ENCODE data around the gene ARPP21. TPM values are rescaled to one million over a fixed set of nuclear protein-coding genes. Genes with fewer than 3 reads are reported as not detected.

The ARPP21 gene
- total RNA-seq, 1 donor from 2014 or later, result 0.63 TPM

GRCh38 chr3:35674451-35675109 lies 35.3 kb downstream of the ARPP21 start:
- ATAC-seq (no peak), DNase-seq (ENCODE audit: low spot score) (no peak)

DNA sequence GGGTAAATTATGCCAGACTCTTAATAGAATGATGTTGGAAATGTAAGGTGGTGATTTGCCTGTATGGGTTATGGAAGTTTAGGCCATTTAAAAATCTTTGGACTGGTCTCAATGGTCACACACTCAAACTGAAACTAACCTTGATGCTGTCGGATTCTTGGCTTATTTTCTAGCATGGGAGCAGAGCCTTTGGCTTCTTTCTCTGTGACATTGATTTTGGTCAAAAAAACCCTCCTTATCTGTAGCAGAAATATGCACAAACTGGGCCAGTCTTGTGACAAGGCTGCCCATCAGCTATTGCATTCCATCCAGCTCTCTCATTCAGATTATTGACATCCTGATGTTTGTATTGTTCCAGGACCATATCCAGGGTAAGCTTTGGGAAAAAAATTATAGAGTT lies 35.9 kb downstream of the ARPP21 start:
- ATAC-seq (peak; percentile 92), DNase-seq (ENCODE audit: low spot score) (peak; percentile 58)

DNA sequence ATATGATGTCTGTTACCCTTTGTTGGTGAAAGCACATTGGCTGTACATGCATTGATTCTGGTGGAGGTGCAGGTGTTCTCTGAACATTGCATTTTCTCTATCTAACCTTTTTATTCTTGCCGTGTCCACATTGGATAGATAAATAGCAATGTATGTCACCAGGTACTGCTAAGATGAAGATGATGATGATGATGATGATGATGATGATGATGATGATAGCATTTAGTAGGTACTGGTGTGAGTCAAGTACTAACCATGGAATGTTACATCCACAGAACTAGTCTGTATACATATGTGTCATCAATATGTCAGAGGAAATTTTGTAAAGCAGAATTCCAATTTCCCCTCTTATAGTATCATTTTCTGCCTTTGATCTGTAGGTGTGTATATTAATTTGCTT lies 36.3 kb downstream of the ARPP21 start:
- DNase-seq (ENCODE audit: low spot score) (no peak), ATAC-seq (no peak)

GRCh38 chr3:35677797-35678196 lies 38.5 kb downstream of the ARPP21 start:
- ATAC-seq, result no peak
- no peak for DNase-seq (ENCODE audit: low spot score)

DNA sequence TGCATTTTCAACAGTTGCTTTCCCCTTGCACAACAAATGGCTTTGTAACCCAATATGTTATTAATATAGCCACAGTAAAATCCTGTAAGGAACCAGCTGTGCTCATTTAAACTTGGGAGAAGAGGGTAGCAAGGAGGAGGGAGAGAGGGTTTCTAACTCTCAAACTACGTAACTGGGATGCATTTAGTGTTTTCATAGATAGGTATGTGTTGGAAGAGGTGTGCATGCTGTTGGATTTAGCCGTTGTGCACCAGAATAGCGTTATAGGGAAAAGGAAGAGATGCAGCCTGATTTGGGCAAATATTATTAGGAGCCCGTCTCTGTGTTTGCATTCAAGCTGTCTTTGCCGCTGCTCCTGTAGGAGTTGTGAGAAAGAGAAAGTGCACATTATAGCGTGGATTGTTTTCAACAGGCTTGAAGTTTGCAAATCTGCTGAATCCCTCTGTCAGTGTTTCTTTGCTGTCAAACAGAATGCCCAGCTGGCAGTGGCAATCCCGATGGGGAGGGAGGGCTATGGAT lies 39.4 kb downstream of the ARPP21 start:
- no peak for DNase-seq (ENCODE audit: low spot score)
- no peak for ATAC-seq

- no peak for DNase-seq (ENCODE audit: low spot score)
- no peak for ATAC-seq
Measured at GRCh38 chr3:35679409-35680080, 40.2 kb downstream of the ARPP21 start.

- ATAC-seq (no peak), DNase-seq (ENCODE audit: low spot score) (no peak)
Measured at GRCh38 chr3:35680866-35681650, 41.7 kb downstream of the ARPP21 start.

DNA sequence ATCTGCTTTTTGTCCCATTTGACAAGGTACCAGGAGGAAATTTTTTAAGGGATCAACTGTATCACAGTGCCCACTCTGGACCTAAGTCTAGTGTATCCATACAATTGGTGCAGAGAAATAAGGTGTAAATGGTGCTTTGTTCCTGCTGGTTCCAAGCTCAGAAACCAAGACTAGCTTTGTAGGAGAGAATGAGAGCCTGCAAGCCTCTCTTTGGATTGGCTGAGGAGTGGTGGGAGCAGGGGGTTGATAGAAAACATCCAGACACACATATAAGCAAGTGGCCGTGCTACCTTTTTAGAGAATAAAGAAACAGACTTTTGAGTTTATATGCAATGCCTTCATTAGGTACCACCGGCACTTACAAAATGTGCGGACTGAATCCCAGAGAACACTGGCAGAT lies 45.8 kb downstream of the ARPP21 start:
- DNase-seq (ENCODE audit: low spot score) (no peak), ATAC-seq (no peak)

DNA sequence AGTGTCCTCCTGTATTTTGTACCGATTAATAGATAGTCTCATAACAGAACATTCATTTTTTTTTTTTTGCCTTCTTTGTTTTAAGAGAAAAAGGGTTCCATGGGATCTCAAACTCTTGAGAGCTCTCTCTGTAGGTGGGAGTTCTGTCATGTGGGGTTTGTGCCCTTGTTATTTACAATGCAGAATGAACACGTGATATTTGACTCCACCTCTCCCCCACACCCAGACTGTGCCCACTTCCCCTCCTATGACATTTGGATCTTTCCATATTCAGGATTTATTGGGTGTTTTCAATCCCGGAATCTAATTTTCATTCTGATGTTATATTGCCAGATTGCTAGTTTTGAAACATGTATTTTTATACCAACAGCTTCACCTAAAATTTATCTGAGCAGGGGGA lies 49.5 kb downstream of the ARPP21 start:
- DNase-seq (ENCODE audit: low spot score) (no peak), ATAC-seq (no peak)

DNA sequence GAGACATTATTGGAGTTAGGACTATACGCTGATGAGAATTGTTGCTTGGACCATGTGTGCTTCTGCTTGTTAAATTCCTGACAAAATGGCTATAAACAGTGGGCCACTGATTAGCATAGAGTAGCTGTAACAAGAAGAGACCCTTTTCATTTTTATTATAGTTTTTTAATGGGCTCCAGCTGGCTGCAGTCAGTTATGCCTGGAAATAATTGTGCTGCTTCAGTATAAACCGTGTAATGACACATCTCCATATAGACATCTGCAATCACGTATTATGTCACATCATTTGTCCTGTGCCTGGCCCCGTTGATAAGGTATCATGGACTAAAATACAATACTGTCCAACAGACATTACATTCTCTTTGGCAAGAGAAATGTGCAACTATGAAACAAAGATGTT lies 50.9 kb downstream of the ARPP21 start:
- ATAC-seq (no peak), DNase-seq (ENCODE audit: low spot score) (no peak)

DNA sequence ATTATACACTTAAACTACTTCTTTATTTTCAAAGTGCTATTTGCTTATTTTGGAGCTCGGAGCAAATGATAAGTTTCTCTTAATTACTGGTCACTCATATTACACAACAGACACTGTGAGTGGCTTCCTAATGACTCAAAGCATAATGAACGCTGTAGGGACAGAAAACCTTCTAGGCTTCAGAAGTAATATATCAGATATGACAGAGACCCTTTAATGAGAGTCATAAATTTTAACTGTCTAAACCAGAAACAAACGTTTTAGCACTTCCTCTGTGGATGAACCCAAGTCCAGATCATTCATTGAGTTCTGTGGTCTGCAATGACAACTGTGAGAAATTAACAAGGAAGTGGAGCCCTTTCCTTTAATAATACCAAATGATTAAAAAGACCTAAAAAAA lies 66.6 kb downstream of the ARPP21 start:
- DNase-seq (ENCODE audit: low spot score) (no peak), ATAC-seq (no peak)

DNA sequence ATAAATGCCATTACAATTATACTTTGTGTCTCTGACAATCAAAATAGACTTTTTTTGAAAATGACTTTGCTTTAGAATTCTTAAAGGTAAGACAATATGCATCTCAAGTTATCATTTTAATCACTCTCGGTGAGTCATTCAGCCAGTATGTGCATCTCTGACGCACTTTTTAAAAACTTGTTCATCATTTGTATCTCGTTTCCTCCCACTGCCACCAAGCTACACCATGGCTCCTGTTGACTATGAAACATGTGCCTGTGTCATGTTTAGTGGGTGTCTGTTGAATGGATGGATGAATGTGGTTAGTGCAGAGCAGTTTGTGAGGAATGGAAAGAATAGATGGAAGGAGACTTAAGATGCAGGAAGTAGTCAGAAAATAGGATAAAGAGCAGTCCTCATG lies 68.6 kb downstream of the ARPP21 start:
- ATAC-seq (no peak), DNase-seq (ENCODE audit: low spot score) (no peak)

- no peak for DNase-seq (ENCODE audit: low spot score)
- no peak for ATAC-seq
Measured at GRCh38 chr3:35708394-35709271, 69.3 kb downstream of the ARPP21 start.

GRCh38 chr3:35709691-35710090 lies 70.4 kb downstream of the ARPP21 start:
- ATAC-seq (no peak), DNase-seq (ENCODE audit: low spot score) (no peak)

DNA sequence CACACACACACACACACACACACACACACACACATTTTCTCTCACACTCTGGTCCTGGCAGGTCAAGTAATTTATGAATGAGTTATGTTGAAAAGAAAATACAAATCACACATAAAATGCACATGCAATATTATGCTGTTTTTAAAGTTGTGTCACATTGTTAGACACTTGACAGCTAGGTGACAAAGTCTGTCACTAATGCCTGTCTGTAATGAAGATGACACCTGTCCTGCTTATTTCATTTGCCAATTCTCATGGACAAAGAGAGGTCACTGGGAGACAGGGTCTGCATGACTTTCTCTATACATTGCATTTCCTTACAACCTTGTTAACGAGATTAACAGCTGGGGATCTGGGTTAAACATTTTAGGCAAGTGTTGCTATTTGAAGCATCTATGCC lies 71.2 kb downstream of the ARPP21 start:
- ATAC-seq (no peak), DNase-seq (ENCODE audit: low spot score) (no peak)

DNA sequence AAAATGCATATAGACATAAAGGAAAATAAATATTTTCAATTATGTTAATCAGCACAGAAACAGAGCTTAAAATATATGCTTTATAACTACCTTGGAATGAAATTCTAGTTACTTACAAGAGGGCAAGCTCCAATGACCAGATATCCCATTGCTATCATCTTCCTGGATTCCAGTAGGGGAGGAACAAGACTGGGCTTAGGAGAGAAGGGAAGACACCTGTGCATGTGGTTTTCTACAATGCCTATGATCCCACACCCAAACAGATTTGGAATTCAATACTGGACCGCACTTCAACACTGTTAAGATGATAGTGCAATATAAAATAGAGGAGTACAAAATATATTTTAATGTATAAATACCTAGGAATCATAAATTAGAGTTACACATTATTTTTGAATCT lies 79.6 kb downstream of the ARPP21 start:
- DNase-seq (ENCODE audit: low spot score) (no peak), ATAC-seq (no peak)

DNA sequence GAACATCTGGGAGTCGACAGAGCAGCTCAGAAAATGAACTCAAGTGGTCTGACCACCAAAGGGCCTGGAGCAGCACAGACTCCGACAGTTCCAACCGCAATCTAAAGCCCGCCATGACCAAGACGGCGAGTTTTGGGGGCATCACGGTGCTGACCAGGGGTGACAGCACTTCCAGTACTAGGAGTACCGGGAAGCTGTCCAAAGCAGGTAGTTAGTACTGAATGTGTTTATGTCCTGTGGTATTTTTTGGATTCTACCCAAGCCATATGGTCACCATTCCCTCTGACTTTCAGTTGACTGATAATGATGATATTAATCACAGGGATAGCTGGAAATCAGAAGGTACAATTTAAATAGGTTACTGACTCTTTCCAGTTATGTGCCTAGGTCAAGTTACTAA lies 82.3 kb downstream of the ARPP21 start:
- DNase-seq (ENCODE audit: low spot score), result no peak
- no peak for ATAC-seq

DNA sequence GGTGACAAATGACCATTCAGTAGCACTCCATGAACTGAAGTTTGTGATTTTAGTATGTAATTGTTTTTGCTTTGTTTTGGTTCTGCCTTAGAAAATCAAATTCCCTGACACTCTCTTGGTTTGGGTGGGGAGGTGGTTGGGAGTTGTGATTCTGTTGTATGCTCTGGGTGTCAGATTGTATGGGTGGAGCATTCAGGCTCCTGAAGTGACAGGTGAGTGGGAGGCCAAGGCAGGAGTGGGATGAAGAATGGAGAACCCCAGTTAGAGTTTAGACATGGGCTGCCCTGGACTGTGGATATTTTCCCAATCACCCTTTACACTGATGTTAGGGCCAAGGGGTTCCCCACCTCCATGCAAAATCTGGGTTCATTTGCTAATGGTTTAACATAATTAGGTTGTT lies 83.6 kb downstream of the ARPP21 start:
- DNase-seq (ENCODE audit: low spot score) (no peak), ATAC-seq (no peak)

GRCh38 chr3:35723480-35724097 lies 84.3 kb downstream of the ARPP21 start:
- DNase-seq (ENCODE audit: low spot score), result no peak
- ATAC-seq, result no peak

DNA sequence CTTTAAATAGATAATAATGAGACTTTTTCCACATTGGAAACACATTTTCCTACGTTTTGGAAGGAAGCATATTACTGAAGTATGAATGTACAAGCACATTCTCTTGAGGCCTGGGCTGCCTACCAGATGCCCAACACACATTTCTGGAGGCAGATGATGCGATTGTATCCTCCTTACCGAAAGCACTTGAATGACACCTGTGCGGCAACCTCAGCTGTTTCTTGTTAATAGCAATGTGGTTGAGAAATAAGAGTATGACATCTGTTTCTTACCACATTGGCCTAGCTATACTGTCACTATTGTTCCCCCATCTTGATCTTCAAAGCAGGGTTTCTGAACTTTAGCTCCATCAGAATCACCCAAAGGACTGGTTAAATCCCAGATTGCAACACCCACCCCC lies 84.8 kb downstream of the ARPP21 start:
- DNase-seq (ENCODE audit: low spot score) (no peak), ATAC-seq (no peak)

GRCh38 chr3:35727179-35727578 lies 87.9 kb downstream of the ARPP21 start:
- ATAC-seq (no peak), DNase-seq (ENCODE audit: low spot score) (no peak)
